ENCODE measurements around the gene CUBN.

CUBN gene

DNA sequence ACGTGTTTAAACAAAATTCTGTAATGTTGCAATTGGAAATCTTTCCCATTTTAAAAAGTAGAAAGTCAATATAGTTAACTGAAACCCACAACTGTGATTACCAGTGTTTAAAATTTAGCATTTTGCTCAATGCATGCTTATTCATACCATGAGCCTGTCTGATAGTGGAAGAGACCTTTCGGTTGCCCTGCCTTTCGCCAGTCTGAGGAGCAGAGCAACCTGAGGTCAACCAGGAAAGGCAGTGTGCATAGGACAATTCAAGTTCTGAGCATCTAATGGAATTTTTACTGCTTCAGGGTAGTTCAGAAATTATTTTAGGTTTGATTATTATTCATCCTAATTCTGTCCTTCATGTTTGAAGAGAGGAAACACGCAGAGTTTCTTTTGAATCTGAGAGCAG is 100.8 kb downstream of the CUBN start:
- DNase-seq (ENCODE audit: low read depth): no peak
- TF ChIP-seq CTCF (conservative IDR thresholded peaks at IDR 0.05; ENCODE audit: low read depth, low read length): no peak
- H3K4me3 ChIP-seq (ENCODE audit: low read depth, low read length): no peak overlapping the region

GRCh38 chr10:17026686-17027485 is 102.7 kb downstream of the CUBN start:
- no peak overlapping the region for H3K4me3 ChIP-seq (ENCODE audit: low read depth, low read length)
- peak; percentile 59 for DNase-seq (ENCODE audit: low read depth)
- TF ChIP-seq CTCF (conservative IDR thresholded peaks at IDR 0.05; ENCODE audit: low read depth, low read length): no peak

GRCh38 chr10:17025444-17026295 is 103.9 kb downstream of the CUBN start:
- H3K4me3 ChIP-seq (ENCODE audit: low read depth, low read length): no peak overlapping the region
- DNase-seq (ENCODE audit: low read depth): peak; percentile 96
- TF ChIP-seq CTCF (conservative IDR thresholded peaks at IDR 0.05; ENCODE audit: low read depth, low read length): peak; percentile 6

GRCh38 chr10:17024461-17024860 is 105.2 kb downstream of the CUBN start:
- DNase-seq (ENCODE audit: low read depth): no peak
- no peak overlapping the region for H3K4me3 ChIP-seq (ENCODE audit: low read depth, low read length)
- no peak for TF ChIP-seq CTCF (conservative IDR thresholded peaks at IDR 0.05; ENCODE audit: low read depth, low read length)

DNA sequence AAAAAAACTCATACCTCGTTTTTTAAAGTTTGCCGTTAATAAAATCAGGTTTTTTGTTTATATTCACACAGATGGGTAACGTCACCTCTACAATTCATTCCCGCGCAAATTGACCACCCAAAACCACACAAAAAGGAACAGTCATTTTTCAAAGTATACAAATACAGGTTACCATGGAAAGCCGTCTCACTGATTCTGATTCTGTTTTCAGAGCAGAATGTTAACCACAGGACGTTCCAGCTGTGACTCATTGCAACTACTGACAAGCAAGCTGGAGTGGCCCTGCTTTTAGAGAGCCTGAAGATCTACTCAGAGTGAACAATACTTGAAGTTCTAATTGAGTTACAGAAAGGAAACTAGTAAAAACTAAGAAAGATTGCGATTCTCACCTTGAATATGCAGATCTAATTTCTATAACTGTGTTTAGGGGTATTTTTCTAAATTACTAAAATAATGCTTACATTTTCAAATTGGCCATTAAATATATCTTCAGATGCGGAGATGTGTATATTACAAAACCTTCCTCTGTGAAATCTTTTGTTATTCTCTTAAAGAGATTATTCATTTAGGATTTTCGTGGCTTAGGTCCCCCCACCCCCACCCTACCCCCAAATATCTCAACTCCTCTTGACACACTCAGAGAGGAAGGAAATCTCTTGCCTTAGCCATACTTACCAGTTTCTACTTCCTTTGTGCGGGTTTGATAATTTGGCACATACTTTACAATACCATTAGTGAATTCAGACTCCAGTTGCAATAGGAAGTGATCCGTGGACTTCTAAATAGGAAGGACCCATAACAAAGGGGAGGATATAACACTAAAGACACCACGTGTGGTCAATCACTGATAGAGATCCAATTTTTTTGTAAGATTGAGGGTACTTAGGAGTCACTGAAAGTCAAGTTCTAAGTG is 106.0 kb downstream of the CUBN start:
- H3K4me3 ChIP-seq (ENCODE audit: low read depth, low read length): no peak overlapping the region
- no peak for TF ChIP-seq CTCF (conservative IDR thresholded peaks at IDR 0.05; ENCODE audit: low read depth, low read length)
- DNase-seq (ENCODE audit: low read depth): peak; percentile 99

DNA sequence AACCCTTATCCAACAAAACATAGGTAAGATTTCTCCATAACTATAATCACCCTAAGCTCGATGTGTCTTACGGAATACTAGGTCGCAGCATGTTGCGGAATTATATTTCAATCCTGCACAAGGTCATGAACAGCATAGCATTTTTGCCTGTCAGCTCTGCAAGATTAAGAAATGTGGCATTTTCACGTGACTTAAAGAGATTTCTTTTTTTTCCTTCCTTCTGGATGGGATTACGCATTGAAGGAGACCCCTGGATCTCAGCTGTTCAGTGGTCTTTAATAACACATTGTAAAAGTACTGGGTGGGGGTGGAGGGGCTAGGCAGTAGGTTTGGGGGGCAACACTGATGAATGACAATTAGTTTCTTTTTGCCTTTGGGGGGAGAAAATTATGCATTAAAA is 106.7 kb downstream of the CUBN start:
- peak; percentile 84 for DNase-seq (ENCODE audit: low read depth)
- no peak for TF ChIP-seq CTCF (conservative IDR thresholded peaks at IDR 0.05; ENCODE audit: low read depth, low read length)
- no peak overlapping the region for H3K4me3 ChIP-seq (ENCODE audit: low read depth, low read length)

Measured in choroid plexus epithelial cell (primary cell).